Mesothelial cell of epicardium (in vitro differentiated cells): ENCODE measurements around the gene RFK. TPM values are rescaled to one million over a fixed set of nuclear protein-coding genes. Genes with fewer than 3 reads are reported as not detected.

ENCODE experiments used
- DNase-seq, 2 experiments: peaks; one replicate each; pipeline ENCODE4 v3.0.0; 2021; ENCODE audit warnings: low spot score in 2 of 2; ENCODE audit not compliant: unreplicated experiment in 2 of 2
- H3K27ac Mint-ChIP-seq: 2 replicates; pipeline ENCODE4 v1.8.0; 2021; ENCODE audit warnings: mixed read lengths
- H3K27me3 Mint-ChIP-seq: 2 replicates; pipeline ENCODE4 v1.8.0; 2021; ENCODE audit warnings: low read depth, mixed read lengths
- H3K36me3 Mint-ChIP-seq: 2 replicates; pipeline ENCODE4 v1.8.0; 2021; ENCODE audit warnings: mixed read lengths
- H3K4me1 Mint-ChIP-seq: 2 replicates; pipeline ENCODE4 v1.8.0; 2021; ENCODE audit warnings: mixed read lengths
- H3K4me3 Mint-ChIP-seq: 2 replicates; pipeline ENCODE4 v1.8.0; 2021; ENCODE audit warnings: mild to moderate bottlenecking, moderate library complexity, mixed read lengths
- H3K9me3 Mint-ChIP-seq: 2 replicates; pipeline ENCODE4 v1.8.0; 2021; ENCODE audit warnings: mixed read lengths
- CTCF ChIP-seq: fragments of 200-600 bp; sonication (generic); IDR thresholded peaks from one replicate; pipeline ENCODE4 v1.5.0; 2021; ENCODE audit warnings: antibody characterized with exemption; ENCODE audit not compliant: unreplicated experiment
- total RNA-seq: library from RNA; stranded (reverse); gene quantifications from 3 replicates; pipeline ENCODE4 v1.2.1, GENCODE V29; 2021

RFK gene
- total RNA-seq, 1 donor from 2014 or later = 9.7 TPM

GRCh38 chr9:76352026-76352620, 42.1 kb downstream of the RFK start:
- no peaks in the 10 kb centered on the region for H3K36me3 Mint-ChIP-seq
- H3K4me1 Mint-ChIP-seq = peaks cover 6% of the 10 kb centered on the region
- TF ChIP-seq CTCF = no peak

GRCh38 chr9:76351006-76351405, 43.2 kb downstream of the RFK start:
- no peak for TF ChIP-seq CTCF
- Mint-ChIP-seq H3K36me3 (no peaks in the 10 kb centered on the region), H3K27me3 (no peaks in the 10 kb centered on the region), H3K27ac (no peak overlapping the region), H3K9me3 (no peaks in the 10 kb centered on the region), H3K4me3 (no peak overlapping the region), H3K4me1 (peaks cover 1% of the 10 kb centered on the region)
- no peak for DNase-seq

More at GRCh38 chr9:76352026-76352620, 42.1 kb downstream of the RFK start:
- H3K4me3 Mint-ChIP-seq = no peak overlapping the region
- no peaks in the 10 kb centered on the region for H3K27me3 Mint-ChIP-seq
- no peaks in the 10 kb centered on the region for H3K9me3 Mint-ChIP-seq
- no peak overlapping the region for H3K27ac Mint-ChIP-seq
- no peak for DNase-seq

GRCh38 chr9:76349865-76350264, 44.4 kb downstream of the RFK start:
- no peak overlapping the region for H3K27ac Mint-ChIP-seq
- H3K9me3 Mint-ChIP-seq = no peaks in the 10 kb centered on the region
- no peak overlapping the region for H3K4me3 Mint-ChIP-seq
- no peaks in the 10 kb centered on the region for H3K27me3 Mint-ChIP-seq
- H3K4me1 Mint-ChIP-seq = no peaks in the 10 kb centered on the region
- no peak for TF ChIP-seq CTCF
- DNase-seq = no peak
- no peaks in the 10 kb centered on the region for H3K36me3 Mint-ChIP-seq

- no peak for TF ChIP-seq CTCF
- H3K4me3 Mint-ChIP-seq = no peak overlapping the region
- no peak overlapping the region for H3K27ac Mint-ChIP-seq
- DNase-seq = no peak
- H3K4me1 Mint-ChIP-seq = peaks cover 2% of the 10 kb centered on the region
- no peaks in the 10 kb centered on the region for H3K36me3 Mint-ChIP-seq
- H3K27me3 Mint-ChIP-seq = peaks cover 3% of the 10 kb centered on the region
- peaks cover 9% of the 10 kb centered on the region for H3K9me3 Mint-ChIP-seq
Observed at GRCh38 chr9:76342858-76343257, 51.4 kb downstream of the RFK start.

GRCh38 chr9:76342201-76342600, 52.0 kb downstream of the RFK start:
- DNase-seq = no peak
- Mint-ChIP-seq H3K36me3 (no peaks in the 10 kb centered on the region), H3K4me3 (no peak overlapping the region), H3K27me3 (peaks cover 3% of the 10 kb centered on the region), H3K27ac (no peak overlapping the region), H3K9me3 (peaks cover 9% of the 10 kb centered on the region), H3K4me1 (peaks cover 2% of the 10 kb centered on the region)
- TF ChIP-seq CTCF = no peak

- Mint-ChIP-seq H3K27ac (no peak overlapping the region), H3K9me3 (peaks cover 9% of the 10 kb centered on the region), H3K27me3 (peaks cover 3% of the 10 kb centered on the region), H3K4me1 (peaks cover 2% of the 10 kb centered on the region), H3K4me3 (no peak overlapping the region), H3K36me3 (no peaks in the 10 kb centered on the region)
- DNase-seq = no peak
- TF ChIP-seq CTCF = no peak
Observed at GRCh38 chr9:76341616-76342015, 52.6 kb downstream of the RFK start.
